ENCODE data around the gene HERC4.
"Not testable (repeated sequence)": the region's sequence is repeated elsewhere in the genome, so short reads cannot be mapped to it uniquely, and the experiment has no call there.

Gene HERC4

GRCh38 chr10:67883710-67884312 is 191.3 kb downstream of the HERC4 start:
- no peak for DNase-seq (ENCODE audit: low read depth in 2 of 2)

- no peak for DNase-seq (ENCODE audit: low read depth in 2 of 2)
These were observed 196.9 kb downstream of the HERC4 start for GRCh38 chr10:67878133-67878532.

GRCh38 chr10:67877421-67877820 is 197.7 kb downstream of the HERC4 start:
- DNase-seq (ENCODE audit: low read depth in 2 of 2), result not testable (repeated sequence)

GRCh38 chr10:67875340-67876238 is 199.5 kb downstream of the HERC4 start:
- DNase-seq (ENCODE audit: low read depth in 2 of 2), result no peak
